Measurements from ENCODE around the gene SLC66A3. TPM values are rescaled to one million over a fixed set of nuclear protein-coding genes. Genes with fewer than 3 reads are reported as not detected.

The SLC66A3 gene
- total RNA-seq, 1 experiment from 2014 or later = 3.7 TPM

GRCh38 chr2:11187731-11188130 is 32.5 kb downstream of the SLC66A3 start:
- TF ChIP-seq, protein P1, sequence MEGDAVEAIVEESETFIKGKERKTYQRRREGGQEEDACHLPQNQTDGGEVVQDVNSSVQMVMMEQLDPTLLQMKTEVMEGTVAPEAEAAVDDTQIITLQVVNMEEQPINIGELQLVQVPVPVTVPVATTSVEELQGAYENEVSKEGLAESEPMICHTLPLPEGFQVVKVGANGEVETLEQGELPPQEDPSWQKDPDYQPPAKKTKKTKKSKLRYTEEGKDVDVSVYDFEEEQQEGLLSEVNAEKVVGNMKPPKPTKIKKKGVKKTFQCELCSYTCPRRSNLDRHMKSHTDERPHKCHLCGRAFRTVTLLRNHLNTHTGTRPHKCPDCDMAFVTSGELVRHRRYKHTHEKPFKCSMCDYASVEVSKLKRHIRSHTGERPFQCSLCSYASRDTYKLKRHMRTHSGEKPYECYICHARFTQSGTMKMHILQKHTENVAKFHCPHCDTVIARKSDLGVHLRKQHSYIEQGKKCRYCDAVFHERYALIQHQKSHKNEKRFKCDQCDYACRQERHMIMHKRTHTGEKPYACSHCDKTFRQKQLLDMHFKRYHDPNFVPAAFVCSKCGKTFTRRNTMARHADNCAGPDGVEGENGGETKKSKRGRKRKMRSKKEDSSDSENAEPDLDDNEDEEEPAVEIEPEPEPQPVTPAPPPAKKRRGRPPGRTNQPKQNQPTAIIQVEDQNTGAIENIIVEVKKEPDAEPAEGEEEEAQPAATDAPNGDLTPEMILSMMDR (IDR thresholded peaks at IDR 0.05; ENCODE audit: unreplicated experiment) = no peak
- Mint-ChIP-seq H3K4me3 (ENCODE audit: unreplicated experiment) (no peak overlapping the region), H3K36me3 (ENCODE audit: insufficient read depth, unreplicated experiment) (peaks cover 57% of the 10 kb centered on the region), H3K27ac (ENCODE audit: low read depth, unreplicated experiment) (no peak overlapping the region), H3K4me1 (ENCODE audit: insufficient read depth, unreplicated experiment) (no peaks in the 10 kb centered on the region), H3K27me3 (ENCODE audit: insufficient read depth, unreplicated experiment) (no peaks in the 10 kb centered on the region), H3K9me3 (ENCODE audit: unreplicated experiment) (no peaks in the 10 kb centered on the region)
- DNase-seq (ENCODE audit: unreplicated experiment) = no peak
- ChIA-PET CTCF (interaction anchor here (0.6 kb wide), 2 partner anchors 15 to 50 kb away, joined by 3 to 4 read pairs; no protein-coding TSS in a partner anchor), POLR2A (interaction anchor here (0.6 to 0.7 kb wide), 2 partner anchors 9 to 19 kb away, joined by 3 to 4 read pairs; no protein-coding TSS in a partner anchor)
- intact Hi-C loops (cut with micrococcal nuclease) = no loop called here
- BruUV-seq (replicated peaks) = no TSS peak

- TF ChIP-seq, protein P1 (IDR thresholded peaks at IDR 0.05; ENCODE audit: unreplicated experiment) = no peak
- ChIA-PET POLR2A (interaction anchor here (0.7 kb wide), 2 partner anchors 8 to 26 kb away, joined by 3 read pairs; no protein-coding TSS in a partner anchor), CTCF (interaction anchor here (0.7 kb wide), 1 partner anchor 242 kb away, joined by 3 read pairs; no protein-coding TSS in a partner anchor)
- H3K36me3 Mint-ChIP-seq (ENCODE audit: insufficient read depth, unreplicated experiment) = peaks cover 60% of the 10 kb centered on the region
- no peak overlapping the region for H3K27ac Mint-ChIP-seq (ENCODE audit: low read depth, unreplicated experiment)
- no peak for DNase-seq (ENCODE audit: unreplicated experiment)
- H3K4me3 Mint-ChIP-seq (ENCODE audit: unreplicated experiment) = no peak overlapping the region
- no TSS peak for BruUV-seq (replicated peaks)
- no peaks in the 10 kb centered on the region for H3K4me1 Mint-ChIP-seq (ENCODE audit: insufficient read depth, unreplicated experiment)
- H3K27me3 Mint-ChIP-seq (ENCODE audit: insufficient read depth, unreplicated experiment) = no peaks in the 10 kb centered on the region
- no peaks in the 10 kb centered on the region for H3K9me3 Mint-ChIP-seq (ENCODE audit: unreplicated experiment)
- intact Hi-C loops (cut with micrococcal nuclease) = no loop called here
These were observed 41.0 kb downstream of the SLC66A3 start for GRCh38 chr2:11196246-11196645.

DNA sequence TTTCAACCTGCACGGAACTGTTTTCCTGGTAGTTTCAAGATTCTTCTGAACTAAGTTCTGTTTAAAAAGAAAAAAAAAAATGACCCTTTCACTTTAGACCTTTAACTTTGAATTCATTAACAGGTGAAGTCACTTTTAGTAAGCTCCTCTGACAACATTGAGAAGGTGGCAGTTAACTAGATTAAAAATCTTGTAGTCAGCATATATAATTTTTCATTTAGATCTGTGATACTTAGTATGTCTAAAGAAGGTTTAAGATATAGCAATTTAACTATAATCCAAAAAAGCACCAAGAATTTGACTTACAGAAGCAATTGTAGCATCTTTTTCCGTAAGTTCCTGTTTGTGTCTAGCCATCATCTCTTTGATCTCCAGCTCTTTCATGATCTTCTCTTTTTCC is 45.4 kb downstream of the SLC66A3 start:
- intact Hi-C loops (cut with micrococcal nuclease) = no loop called here
- CTCF ChIA-PET = interaction anchor here (0.9 to 1.8 kb wide), 2 partner anchors 68 to 384 kb away, joined by 3 to 4 read pairs; a partner anchor contains a TSS

DNA sequence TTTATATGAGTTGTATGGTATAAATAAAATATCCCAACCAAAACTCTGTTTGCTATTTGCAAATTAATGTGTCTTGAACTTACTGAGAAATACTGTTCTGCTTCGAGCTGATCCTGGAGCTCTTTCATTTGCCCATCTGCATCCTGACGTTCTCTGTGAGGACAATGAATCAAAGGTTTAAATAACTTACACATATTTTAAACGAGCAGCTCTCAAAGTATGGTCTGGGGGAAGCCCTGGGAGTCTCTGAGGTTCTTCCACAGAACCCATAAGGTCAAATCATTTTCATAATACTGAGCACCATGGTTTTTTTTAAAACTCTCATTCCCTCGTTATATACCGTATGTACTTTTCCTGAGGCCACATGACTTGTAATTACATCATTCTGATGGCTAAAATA is 46.7 kb downstream of the SLC66A3 start:
- Mint-ChIP-seq H3K36me3 (ENCODE audit: insufficient read depth, unreplicated experiment) (peaks cover 41% of the 10 kb centered on the region), H3K27me3 (ENCODE audit: insufficient read depth, unreplicated experiment) (no peaks in the 10 kb centered on the region), H3K9me3 (ENCODE audit: unreplicated experiment) (no peaks in the 10 kb centered on the region), H3K4me1 (ENCODE audit: insufficient read depth, unreplicated experiment) (peaks cover 6% of the 10 kb centered on the region), H3K4me3 (ENCODE audit: unreplicated experiment) (no peak overlapping the region), H3K27ac (ENCODE audit: low read depth, unreplicated experiment) (no peak overlapping the region)
- intact Hi-C loops (cut with micrococcal nuclease) = no loop called here
- TF ChIP-seq, protein P1 (IDR thresholded peaks at IDR 0.05; ENCODE audit: unreplicated experiment) = no peak
- ChIA-PET CTCF (no interaction called here), POLR2A (interaction anchor here (0.9 kb wide), 2 partner anchors 17 to 19 kb away, joined by 3 read pairs; no protein-coding TSS in a partner anchor)
- no TSS peak for BruUV-seq (replicated peaks)
- DNase-seq (ENCODE audit: unreplicated experiment) = no peak

More for the DNA sequence above, 45.4 kb downstream of the SLC66A3 start:
- H3K36me3 Mint-ChIP-seq (ENCODE audit: insufficient read depth, unreplicated experiment) = peaks cover 52% of the 10 kb centered on the region
- H3K27ac Mint-ChIP-seq (ENCODE audit: low read depth, unreplicated experiment) = no peak overlapping the region
- DNase-seq (ENCODE audit: unreplicated experiment) = no peak
- no peaks in the 10 kb centered on the region for H3K27me3 Mint-ChIP-seq (ENCODE audit: insufficient read depth, unreplicated experiment)
- H3K4me3 Mint-ChIP-seq (ENCODE audit: unreplicated experiment) = no peak overlapping the region
- BruUV-seq (replicated peaks) = no TSS peak
- TF ChIP-seq, protein P1 (IDR thresholded peaks at IDR 0.05; ENCODE audit: unreplicated experiment) = no peak
- H3K4me1 Mint-ChIP-seq (ENCODE audit: insufficient read depth, unreplicated experiment) = peaks cover 6% of the 10 kb centered on the region
- POLR2A ChIA-PET = interaction anchor here (0.6 to 1.5 kb wide), 2 partner anchors 17 to 176 kb away, joined by 3 read pairs; no protein-coding TSS in a partner anchor
- H3K9me3 Mint-ChIP-seq (ENCODE audit: unreplicated experiment) = no peaks in the 10 kb centered on the region

Data from MCF 10A (cell line).